Measurements from ENCODE around the gene FBXO2. TPM values are rescaled to one million over a fixed set of nuclear protein-coding genes. Genes with fewer than 3 reads are reported as not detected.

Gene FBXO2
- total and polyA plus RNA-seq, 10 of the 15 experiments (the other 5 are each of a cell fraction or from before 2014, with no cell fraction given) = 0.06 to 0.41 (median 0.18) TPM; not detected in 4

- TF ChIP-seq ZBTB4 (CRISPR knock-in tag; IDR thresholded peaks at IDR 0.05) (no peak), RCOR1 (conservative IDR thresholded peaks at IDR 0.05; ENCODE audit: low read depth, low read length) (no peak), POLR2AphosphoS2 (IDR thresholded peaks at IDR 0.05; ENCODE audit: low read depth, low read length) (no peak), ZZZ3 (IDR thresholded peaks at IDR 0.05; ENCODE audit: control insufficient read depth, insufficient read length, low read depth) (no peak), RELA (IDR thresholded peaks at IDR 0.05; ENCODE audit: borderline replicate concordance, partially characterized antibody) (no peak), SRF (IDR thresholded peaks at IDR 0.05; ENCODE audit: low read depth in 2 of 2, low read length in 2 of 2) (no peak), ZBTB40 (IDR thresholded peaks at IDR 0.05; ENCODE audit: borderline replicate concordance) (no peak), JUNB (IDR thresholded peaks at IDR 0.05) (no peak), YBX1 (IDR thresholded peaks at IDR 0.05) (no peak), RUNX3 (IDR thresholded peaks at IDR 0.05; ENCODE audit: low read length) (no peak), BHLHE40 (IDR thresholded peaks at IDR 0.05; ENCODE audit: borderline replicate concordance in 1 of 2, low read depth in 2 of 2, low read length in 1 of 2) (peak in 1 of 2 experiments; percentile 69; a peak in 2 of 4 replicates), MTA3 (IDR thresholded peaks at IDR 0.05; ENCODE audit: borderline replicate concordance, low read length) (no peak), RAD51 (IDR thresholded peaks at IDR 0.05) (no peak), POLR2A (IDR thresholded peaks at IDR 0.05; ENCODE audit: low read depth, low read length) (no peak), NFXL1 (IDR thresholded peaks at IDR 0.05; ENCODE audit: borderline replicate concordance) (no peak), NR2F1 (conservative IDR thresholded peaks at IDR 0.05) (0 out of 2 replicates have a peak, but pooled peaks have one; percentile 29), E2F4 (IDR thresholded peaks at IDR 0.05; ENCODE audit: low read depth, low read length) (no peak), SPI1 (IDR thresholded peaks at IDR 0.05; ENCODE audit: borderline replicate concordance, insufficient read depth, low read depth, low read length) (no peak), SMAD5 (IDR thresholded peaks at IDR 0.05; ENCODE audit: low read depth) (no peak), BMI1 (IDR thresholded peaks at IDR 0.05; ENCODE audit: borderline replicate concordance) (no peak), ZNF384 (IDR thresholded peaks at IDR 0.05; ENCODE audit: borderline replicate concordance, low read depth, low read length) (no peak), TCF7 (IDR thresholded peaks at IDR 0.05; ENCODE audit: borderline replicate concordance) (no peak)
Measured at GRCh38 chr1:11650331-11650991, 3.8 kb downstream of the FBXO2 start (continued).

All from GM12878 (cell line).